Colonic mucosa (tissue), 4 donors: Measurements from ENCODE around the gene GSE1. TPM values are rescaled to one million over a fixed set of nuclear protein-coding genes. Genes with fewer than 3 reads are reported as not detected.
A peak's percentile ranks its signal among the peaks of the same experiment; 100 is the strongest.

ENCODE experiments used
- DNase-seq: peaks from one replicate; pipeline ENCODE4 v3.0.0-alpha.2; 2020
- H3K27ac ChIP-seq: fragments of 200-600 bp; one replicate; pipeline ENCODE4 v1.8.0; 2021
- H3K27me3 ChIP-seq: fragments of 200-600 bp; one replicate; pipeline ENCODE4 v1.8.0; 2021
- H3K36me3 ChIP-seq: fragments of 200-600 bp; one replicate; pipeline ENCODE4 v1.8.0; 2021
- H3K4me1 ChIP-seq: fragments of 200-600 bp; one replicate; pipeline ENCODE4 v1.8.0; 2021; ENCODE audit warnings: mild to moderate bottlenecking
- H3K4me3 ChIP-seq: fragments of 200-600 bp; one replicate; pipeline ENCODE4 v1.8.0; 2021
- H3K9ac ChIP-seq, 2 donors: one replicate each; pipeline ENCODE4 v1.7.0; 2013; ENCODE audit warnings: control low read depth in 2 of 2, low read depth in 2 of 2, low read length in 2 of 2
- H3K9me3 ChIP-seq: fragments of 200-600 bp; one replicate; pipeline ENCODE4 v1.8.0; 2021
- intact Hi-C: fragments of 100-400 bp; cut with DNase I; formaldehyde crosslinking; loops from one replicate; pipeline ENCODE4 v1.14.1; 2022
- total RNA-seq, 2 donors: library from RNA; stranded (reverse); fragmentation: NEBNext Ultra II Directional in 1 of 2; extraction: Animal tissue kit (Norgen Biotek cat#: 25700) in 1 of 2; gene quantifications; one replicate each; pipeline ENCODE4 v1.2.1, GENCODE V29; 2021
- TF ChIP-seq, protein P1 (sequence below): fragments of 200-600 bp; IDR thresholded peaks from one replicate; pipeline ENCODE4 v1.8.0; 2022; ENCODE audit warnings: antibody characterized with exemption, mild to moderate bottlenecking
- donor health status: healthy.
- donor health status: DM: no; HTN: no; CAD: no.
- donor health status: DM: no; HTN: no; CAD: no.

The GSE1 gene
- total RNA-seq, 2 donors from 2014 or later, result 79.2 to 103 TPM

DNA sequence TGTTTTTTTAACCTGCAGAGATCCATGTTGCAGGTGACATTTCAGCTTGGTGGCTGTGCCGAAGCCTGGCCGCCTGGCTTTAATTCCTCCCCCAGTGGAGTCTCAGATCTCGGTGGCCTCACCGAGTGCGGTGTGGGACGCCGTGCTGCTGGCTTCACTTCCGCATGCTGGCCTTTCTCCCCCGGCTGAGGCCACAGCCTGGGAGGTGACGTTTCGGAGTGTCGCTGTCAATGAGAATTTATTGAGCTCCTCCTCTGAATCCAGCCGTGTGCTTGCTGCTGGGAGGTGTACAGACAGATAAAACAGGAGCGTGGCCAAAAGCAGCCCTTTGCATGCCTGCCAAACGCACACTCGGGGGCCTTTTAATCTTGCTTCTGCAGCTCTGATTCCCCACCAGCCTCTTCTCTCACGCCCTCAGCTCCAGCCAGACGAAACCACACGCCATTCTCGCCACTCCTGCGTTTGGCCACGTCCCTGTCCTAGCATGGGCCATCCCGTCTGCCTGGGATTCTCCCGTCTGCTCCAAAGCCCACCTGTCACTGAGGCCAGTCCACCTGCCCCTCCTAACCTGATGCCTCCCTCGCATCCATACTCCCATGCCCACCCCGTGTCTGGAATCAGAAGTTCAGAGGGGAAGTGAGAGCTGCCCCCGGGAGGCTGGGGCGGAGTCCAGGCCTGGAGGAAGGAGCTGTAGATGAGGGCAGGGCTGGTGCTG lies 3.6 kb downstream of the GSE1 start:
- DNase-seq, result peak; percentile 42
- no peaks in the 10 kb centered on the region for H3K9me3 ChIP-seq
- peaks cover 31% of the 10 kb centered on the region for H3K4me1 ChIP-seq
- TF ChIP-seq, protein P1, sequence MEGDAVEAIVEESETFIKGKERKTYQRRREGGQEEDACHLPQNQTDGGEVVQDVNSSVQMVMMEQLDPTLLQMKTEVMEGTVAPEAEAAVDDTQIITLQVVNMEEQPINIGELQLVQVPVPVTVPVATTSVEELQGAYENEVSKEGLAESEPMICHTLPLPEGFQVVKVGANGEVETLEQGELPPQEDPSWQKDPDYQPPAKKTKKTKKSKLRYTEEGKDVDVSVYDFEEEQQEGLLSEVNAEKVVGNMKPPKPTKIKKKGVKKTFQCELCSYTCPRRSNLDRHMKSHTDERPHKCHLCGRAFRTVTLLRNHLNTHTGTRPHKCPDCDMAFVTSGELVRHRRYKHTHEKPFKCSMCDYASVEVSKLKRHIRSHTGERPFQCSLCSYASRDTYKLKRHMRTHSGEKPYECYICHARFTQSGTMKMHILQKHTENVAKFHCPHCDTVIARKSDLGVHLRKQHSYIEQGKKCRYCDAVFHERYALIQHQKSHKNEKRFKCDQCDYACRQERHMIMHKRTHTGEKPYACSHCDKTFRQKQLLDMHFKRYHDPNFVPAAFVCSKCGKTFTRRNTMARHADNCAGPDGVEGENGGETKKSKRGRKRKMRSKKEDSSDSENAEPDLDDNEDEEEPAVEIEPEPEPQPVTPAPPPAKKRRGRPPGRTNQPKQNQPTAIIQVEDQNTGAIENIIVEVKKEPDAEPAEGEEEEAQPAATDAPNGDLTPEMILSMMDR, result no peak
- peak overlapping the region; percentile 26 to 84 for H3K9ac ChIP-seq
- no peaks in the 10 kb centered on the region for H3K27me3 ChIP-seq
- H3K36me3 ChIP-seq, result no peaks in the 10 kb centered on the region
- no peak overlapping the region for H3K27ac ChIP-seq
- H3K4me3 ChIP-seq, result no peak overlapping the region
- intact Hi-C loops, result no loop called here

DNA sequence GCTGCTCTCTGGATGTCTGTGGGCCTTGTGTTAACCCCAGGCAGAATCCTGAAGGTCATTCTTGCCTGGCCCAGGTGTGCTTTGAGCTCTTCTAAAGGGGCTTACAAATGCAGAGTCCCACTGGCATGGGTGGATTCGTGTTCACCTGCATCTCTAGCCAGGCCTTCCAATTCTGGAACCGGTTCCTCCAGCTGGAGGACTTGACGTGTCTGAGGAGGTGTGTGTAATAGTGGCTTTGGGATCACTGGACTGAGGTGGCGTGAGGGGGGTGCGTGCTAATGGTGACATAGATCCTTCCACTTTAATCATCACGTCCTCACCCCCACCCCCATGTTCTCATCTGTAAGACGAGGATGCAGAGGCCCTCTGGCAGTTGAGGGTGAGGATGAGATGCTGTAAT lies 4.8 kb downstream of the GSE1 start:
- no peak for DNase-seq
- H3K36me3 ChIP-seq, result no peaks in the 10 kb centered on the region
- intact Hi-C loops, result no loop called here
- no peak overlapping the region for H3K9ac ChIP-seq
- TF ChIP-seq, protein P1, result no peak
- no peak overlapping the region for H3K27ac ChIP-seq
- H3K27me3 ChIP-seq, result no peaks in the 10 kb centered on the region
- no peak overlapping the region for H3K4me3 ChIP-seq
- no peaks in the 10 kb centered on the region for H3K9me3 ChIP-seq
- H3K4me1 ChIP-seq, result peaks cover 40% of the 10 kb centered on the region

DNA sequence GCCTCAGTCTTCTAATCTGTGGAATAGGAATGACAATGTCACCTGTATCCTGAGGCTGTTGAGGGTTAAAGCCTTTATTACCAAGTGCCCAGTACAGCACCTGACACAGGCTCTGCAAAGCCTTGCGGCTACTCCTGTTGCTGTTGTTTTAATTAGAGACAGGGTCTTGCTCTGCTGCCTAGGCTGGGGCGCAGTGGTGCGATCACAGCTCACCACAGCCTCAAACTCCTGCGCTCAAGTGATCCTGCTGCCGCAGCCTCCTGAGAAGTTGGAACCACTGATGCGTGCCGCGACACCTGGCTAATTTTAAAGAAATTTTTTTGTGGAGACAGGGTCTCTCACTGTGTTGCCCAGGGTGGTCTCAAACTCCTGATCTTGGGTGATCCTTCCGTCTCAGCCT lies 5.4 kb downstream of the GSE1 start:
- Histone ChIP-seq H3K4me3 (no peak overlapping the region), H3K4me1 (peaks cover 40% of the 10 kb centered on the region), H3K36me3 (no peaks in the 10 kb centered on the region), H3K27ac (no peak overlapping the region), H3K9me3 (no peaks in the 10 kb centered on the region), H3K27me3 (no peaks in the 10 kb centered on the region), H3K9ac (no peak overlapping the region)
- intact Hi-C loops, result no loop called here
- no peak for DNase-seq
- TF ChIP-seq, protein P1, result no peak

DNA sequence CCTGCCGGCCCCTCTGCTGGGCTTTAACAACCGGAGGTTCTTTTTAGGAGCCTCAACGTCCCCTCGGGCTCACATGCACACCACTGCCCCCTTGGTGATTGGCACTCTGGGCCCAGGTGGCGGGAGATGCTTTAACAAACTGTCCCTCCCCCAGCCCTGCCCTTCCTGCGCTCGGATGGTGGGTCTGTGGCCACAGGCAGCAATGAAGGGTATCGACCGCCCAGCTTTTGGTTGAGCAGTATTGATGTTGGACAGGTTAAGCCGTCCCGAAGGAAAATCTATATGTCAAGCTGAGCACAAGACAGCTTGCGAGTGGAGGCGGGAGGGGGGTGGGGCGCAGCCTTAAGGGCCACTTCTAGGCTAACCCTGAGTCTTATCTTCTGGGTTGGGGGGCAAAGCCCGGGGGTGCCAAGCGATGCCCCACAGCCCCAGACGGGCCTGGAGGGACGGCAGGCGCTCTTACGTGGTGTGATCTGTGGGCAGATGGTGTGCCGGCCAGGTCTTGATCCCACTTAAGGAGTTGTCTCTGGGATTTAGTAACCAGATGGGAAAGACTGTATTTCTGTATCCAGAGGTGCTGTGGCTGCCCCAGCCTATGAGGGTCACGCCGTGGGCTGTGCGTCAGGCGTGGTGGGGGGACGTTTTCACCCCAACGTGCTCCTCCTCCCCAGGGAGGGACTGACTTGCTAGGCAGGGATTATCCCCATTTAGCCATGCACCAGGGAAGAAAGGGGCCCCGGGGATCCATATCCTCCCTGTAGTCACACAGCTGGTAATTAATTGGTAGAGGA lies 6.2 kb downstream of the GSE1 start:
- no peaks in the 10 kb centered on the region for H3K9me3 ChIP-seq
- TF ChIP-seq, protein P1, result no peak
- no peak overlapping the region for H3K27ac ChIP-seq
- H3K27me3 ChIP-seq, result no peaks in the 10 kb centered on the region
- H3K36me3 ChIP-seq, result no peaks in the 10 kb centered on the region
- H3K4me3 ChIP-seq, result no peak overlapping the region
- no peak for DNase-seq
- intact Hi-C loops, result no loop called here
- no peak overlapping the region for H3K9ac ChIP-seq
- peaks cover 40% of the 10 kb centered on the region for H3K4me1 ChIP-seq

DNA sequence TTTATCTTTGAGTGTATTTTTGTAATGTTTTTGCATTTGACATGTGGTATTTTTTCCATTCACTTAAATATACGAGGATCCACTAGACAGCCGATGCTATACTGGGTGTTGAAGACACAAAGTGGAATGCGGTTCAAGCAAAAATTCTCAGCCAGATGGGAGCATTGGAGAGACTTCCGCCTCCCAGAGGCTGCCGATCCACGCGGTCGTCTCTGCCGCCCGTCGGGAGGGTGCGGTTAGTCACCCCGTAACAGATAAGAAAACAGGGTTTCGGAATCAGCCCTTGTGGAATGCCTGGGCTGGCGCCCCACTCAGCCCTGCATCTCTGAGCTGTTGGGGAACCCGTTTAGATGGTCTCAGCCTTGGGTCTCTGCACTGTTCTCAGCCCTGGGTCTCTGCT lies 7.3 kb downstream of the GSE1 start:
- Histone ChIP-seq H3K9me3 (no peaks in the 10 kb centered on the region), H3K9ac (no peak overlapping the region), H3K27ac (no peak overlapping the region), H3K4me1 (peaks cover 34% of the 10 kb centered on the region), H3K36me3 (no peaks in the 10 kb centered on the region), H3K4me3 (no peak overlapping the region), H3K27me3 (no peaks in the 10 kb centered on the region)
- intact Hi-C loops, result no loop called here
- DNase-seq, result no peak
- TF ChIP-seq, protein P1, result no peak
